ENCODE results near the gene RNF115.

Gene RNF115

DNA sequence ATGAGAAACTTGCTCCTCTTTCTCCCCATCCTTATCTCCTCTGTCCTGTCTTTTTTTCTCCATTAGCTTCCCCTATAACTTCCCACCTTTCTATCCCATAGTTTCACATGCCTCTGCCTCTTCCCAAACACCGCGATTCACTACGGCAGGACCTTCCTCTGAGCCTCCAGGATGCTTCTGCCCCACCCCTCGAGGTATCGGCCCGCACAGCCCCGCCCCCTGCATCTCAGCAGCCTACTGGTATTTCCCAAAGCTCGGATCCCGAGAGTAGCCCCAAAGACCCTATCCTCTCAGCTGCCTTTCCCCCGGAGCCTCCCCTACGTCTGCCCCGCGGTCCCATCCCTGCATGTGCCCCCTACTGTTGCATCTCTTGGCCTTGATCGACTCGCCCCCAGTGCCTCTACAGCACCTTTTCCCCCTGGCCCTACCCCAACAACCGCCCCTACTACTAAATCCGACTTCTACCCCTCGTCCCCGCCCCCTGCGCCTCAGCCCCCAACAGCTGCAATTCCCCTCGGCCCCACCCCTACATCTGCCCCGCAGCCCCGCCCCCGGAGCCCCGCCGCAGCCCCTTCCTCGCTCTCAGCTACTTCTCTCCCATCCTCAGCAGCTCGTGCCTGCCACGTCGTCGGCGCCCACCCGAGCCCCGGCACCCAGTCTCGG is 34.5 kb upstream of the RNF115 start:
- no peak for TF ChIP-seq CTCF (IDR thresholded peaks at IDR 0.05; ENCODE audit: extremely low read depth, missing control alignments)
- peak; percentile 63 for DNase-seq (ENCODE audit: low spot score)

GRCh38 chr1:145857170-145857569 is 33.3 kb upstream of the RNF115 start:
- no peak for DNase-seq (ENCODE audit: low spot score)
- TF ChIP-seq CTCF (IDR thresholded peaks at IDR 0.05; ENCODE audit: extremely low read depth, missing control alignments): no peak

- TF ChIP-seq CTCF (IDR thresholded peaks at IDR 0.05; ENCODE audit: extremely low read depth, missing control alignments): peak; percentile 42
- no peak for DNase-seq (ENCODE audit: low spot score)
These were observed 31.6 kb upstream of the RNF115 start for GRCh38 chr1:145855426-145855948.

DNA sequence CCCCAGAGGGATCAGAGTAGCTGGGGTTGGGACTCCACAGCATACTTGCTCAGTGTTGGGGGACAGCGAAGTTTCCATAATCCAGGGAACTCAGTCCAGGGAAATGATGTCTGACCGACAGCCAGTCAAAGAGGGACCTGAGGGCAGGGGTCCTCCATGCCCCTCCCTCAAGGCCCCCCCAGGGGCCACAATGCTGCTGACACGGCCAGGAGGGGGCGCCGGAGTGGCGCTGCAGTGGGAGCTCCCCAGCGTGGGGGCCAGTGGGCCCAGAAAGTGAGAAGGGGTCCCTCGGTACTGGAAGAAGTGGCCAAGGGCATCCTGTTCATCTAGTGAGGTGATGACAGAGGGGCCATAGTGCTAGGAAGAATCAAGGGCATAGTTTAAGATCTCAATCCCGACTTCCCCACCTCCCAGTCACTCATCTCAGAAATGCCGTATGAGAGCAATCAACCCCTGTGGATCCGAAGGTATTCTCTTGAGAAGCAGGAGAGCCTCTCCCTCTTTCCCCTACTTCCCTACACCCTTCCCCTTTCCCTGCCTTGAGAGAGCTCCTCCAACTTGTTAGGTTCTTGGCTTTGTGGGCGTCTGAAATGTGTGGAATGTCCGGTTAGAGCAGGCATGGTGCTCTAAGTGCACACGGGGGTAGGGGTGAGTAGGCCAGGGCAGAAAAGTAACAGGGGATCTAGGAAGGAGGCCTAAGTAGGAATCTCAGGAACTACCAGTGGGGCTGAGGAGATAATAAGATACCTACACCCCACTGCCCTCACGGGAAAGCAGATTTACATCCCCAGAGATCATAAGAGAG is 25.7 kb upstream of the RNF115 start:
- TF ChIP-seq CTCF (IDR thresholded peaks at IDR 0.05; ENCODE audit: extremely low read depth, missing control alignments): peak; percentile 26
- no peak for DNase-seq (ENCODE audit: low spot score)

GRCh38 chr1:145847827-145848226 is 23.9 kb upstream of the RNF115 start:
- no peak for TF ChIP-seq CTCF (IDR thresholded peaks at IDR 0.05; ENCODE audit: extremely low read depth, missing control alignments)
- DNase-seq (ENCODE audit: low spot score): no peak

DNA sequence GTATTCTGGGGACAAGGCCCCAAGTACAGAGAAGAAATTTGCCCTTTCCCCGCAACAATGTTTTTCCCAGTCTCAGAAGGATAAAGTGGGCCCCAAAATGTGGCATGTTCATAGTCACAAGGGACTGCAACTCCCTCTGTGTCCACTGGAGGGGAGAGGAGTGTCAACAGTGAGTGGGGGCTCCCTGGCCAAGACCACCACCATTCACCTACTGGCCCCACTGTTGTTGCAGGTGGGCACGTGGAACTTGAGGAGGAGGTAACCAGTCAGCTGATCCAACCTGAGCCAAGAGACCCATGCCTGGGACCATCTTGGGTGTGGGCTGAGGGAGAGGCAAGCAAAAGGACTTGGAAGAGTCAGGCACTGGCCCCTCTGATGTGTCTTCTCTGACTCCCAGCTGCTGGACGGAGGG is 22.3 kb upstream of the RNF115 start:
- TF ChIP-seq CTCF (IDR thresholded peaks at IDR 0.05; ENCODE audit: extremely low read depth, missing control alignments): peak; percentile 26
- peak; percentile 75 for DNase-seq (ENCODE audit: low spot score)

DNA sequence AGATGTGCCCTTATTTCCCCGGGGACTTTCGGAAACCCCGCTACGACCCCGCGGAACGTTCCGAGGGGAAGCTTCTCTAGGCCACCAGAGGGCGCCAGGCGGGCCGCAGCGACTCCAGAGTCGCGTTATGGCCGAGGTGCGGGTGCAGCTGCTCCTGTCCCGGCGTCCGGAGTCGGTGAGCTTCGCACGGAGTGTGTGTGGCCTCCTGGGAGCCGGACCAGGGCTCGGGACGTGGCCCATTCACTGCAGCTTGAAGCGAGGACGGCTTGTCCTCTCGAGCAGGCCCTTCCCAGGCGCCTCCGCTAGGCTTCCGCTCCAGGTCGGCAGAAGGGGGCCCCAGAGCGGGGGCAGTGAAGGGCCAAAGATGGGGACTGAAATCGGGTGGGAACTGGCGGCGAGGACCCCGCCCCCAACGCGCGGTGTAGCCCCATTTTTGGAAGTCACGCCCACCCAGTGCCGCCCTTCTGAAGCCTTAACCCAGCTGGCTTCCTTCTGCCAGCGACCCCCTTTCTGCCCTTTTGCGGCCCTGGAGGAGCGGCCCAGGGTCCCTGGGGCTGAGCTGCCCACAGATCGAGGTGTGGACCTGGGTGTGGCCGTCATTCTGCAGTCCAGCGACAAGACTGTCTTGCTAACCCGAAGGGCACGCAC is 21.7 kb upstream of the RNF115 start, which contains the start of gene NUDT17:
NUDT17 (plus strand) TSS at position 117 of the 648 bp plus-strand sequence; CDS start at position 128, 11 bp downstream.
- DNase-seq (ENCODE audit: low spot score): peak; percentile 84
- peak; percentile 81 for TF ChIP-seq CTCF (IDR thresholded peaks at IDR 0.05; ENCODE audit: extremely low read depth, missing control alignments)
